GM12872 (cell line): Measurements from ENCODE around the gene DMGDH.

Experiments used
- TF ChIP-seq, protein P1 (sequence below): IDR thresholded peaks from 3 replicates; pipeline ENCODE4 v1.5.1; 2011; ENCODE audit warnings: low read depth, mild to moderate bottlenecking, low read length, moderate library complexity; ENCODE audit not compliant: insufficient read depth

The DMGDH gene

DNA sequence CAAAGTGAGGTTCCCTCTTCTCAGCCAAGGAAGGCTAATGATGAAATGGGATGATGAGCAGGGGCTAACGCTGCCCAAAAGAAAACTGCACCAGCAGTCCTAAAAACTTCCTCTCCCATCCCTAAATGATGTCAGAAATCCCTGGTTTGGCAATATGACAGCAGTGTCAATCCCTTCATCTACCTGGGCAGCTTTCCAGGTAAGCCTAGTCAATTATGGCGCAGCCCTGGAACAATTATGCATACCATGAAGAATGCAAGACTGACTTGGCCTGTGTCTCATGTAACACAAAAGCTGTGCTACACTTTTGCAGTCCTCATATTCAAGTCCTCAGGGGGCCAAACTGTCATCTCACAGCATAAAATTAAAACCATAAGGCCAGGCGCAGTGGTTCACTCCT, 7.0 kb downstream of the DMGDH start:
- TF ChIP-seq, protein P1, sequence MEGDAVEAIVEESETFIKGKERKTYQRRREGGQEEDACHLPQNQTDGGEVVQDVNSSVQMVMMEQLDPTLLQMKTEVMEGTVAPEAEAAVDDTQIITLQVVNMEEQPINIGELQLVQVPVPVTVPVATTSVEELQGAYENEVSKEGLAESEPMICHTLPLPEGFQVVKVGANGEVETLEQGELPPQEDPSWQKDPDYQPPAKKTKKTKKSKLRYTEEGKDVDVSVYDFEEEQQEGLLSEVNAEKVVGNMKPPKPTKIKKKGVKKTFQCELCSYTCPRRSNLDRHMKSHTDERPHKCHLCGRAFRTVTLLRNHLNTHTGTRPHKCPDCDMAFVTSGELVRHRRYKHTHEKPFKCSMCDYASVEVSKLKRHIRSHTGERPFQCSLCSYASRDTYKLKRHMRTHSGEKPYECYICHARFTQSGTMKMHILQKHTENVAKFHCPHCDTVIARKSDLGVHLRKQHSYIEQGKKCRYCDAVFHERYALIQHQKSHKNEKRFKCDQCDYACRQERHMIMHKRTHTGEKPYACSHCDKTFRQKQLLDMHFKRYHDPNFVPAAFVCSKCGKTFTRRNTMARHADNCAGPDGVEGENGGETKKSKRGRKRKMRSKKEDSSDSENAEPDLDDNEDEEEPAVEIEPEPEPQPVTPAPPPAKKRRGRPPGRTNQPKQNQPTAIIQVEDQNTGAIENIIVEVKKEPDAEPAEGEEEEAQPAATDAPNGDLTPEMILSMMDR: no peak

DNA sequence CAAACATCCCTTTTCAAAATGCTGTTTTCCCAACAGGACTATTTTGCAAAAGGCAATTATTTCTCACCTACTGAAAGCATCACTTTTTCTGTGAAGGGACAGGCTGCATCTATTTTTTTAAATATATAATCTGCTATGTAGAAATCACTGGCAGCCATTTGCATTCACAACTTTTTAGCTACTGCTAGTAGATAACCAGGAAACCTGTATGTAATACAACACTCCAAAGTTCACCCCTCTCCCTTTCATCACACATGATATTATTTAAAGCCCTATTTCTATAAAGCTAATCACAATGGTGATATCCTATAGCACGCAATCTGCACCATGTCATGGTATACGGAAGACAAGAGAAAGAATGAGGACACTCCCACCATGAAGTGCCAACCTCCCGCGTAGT, 9.8 kb downstream of the DMGDH start:
- TF ChIP-seq, protein P1: no peak

DNA sequence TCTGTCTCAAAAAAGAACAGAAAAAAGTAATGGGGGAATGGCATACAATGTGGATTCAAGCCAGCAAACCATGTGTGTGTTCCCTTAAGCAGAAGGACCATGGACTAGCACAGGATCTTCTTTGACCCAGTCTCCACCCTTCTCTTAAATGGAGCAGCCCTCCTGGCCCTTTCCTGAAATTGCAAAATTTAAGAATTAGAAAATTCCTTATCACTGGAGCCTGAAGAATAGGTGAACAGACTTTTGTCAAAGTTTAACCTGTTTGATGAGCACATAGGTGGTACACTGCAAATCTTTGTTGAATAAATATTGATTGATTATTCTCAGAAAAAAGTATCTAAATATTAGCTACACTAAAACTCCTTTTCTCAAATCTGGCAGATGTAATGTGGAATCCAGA, 12.6 kb downstream of the DMGDH start:
- TF ChIP-seq, protein P1: no peak

DNA sequence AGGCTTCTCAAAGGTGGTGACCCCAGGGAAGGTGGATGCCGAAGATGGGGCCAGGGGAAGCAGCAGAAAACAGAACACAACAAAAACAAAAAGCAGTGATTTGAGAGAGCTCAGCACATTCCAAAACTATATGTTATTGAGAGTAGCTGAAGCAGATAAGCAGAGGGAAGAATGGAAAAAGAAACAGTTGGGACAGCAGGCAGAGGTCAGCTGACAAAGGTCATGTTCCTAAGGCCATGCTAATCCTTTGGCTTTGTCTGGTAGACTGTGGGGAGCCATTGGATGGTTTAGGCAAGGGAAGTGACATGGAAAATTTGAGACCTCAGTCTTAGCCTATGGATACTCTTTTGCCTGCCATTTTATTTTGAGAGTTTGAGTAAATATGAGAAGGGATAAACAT, 14.5 kb downstream of the DMGDH start:
- TF ChIP-seq, protein P1: no peak

DNA sequence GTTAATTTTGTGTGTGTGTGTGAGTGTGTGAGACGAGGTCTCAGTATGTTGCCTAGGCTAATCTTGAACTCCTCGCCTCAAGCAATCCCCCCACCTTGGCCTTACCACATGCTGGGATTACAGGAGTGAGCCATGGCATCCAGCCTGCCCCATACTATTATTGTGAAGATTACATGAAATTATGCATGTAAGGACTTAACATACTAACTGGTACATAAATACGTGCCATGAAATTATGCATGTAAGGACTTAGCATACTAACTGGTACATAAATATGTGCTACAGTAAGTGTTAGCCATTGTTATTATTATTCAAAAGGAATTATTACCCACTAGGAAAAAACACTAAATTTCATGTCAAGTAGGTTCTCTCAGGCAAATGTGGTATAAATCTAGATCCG, 16.2 kb downstream of the DMGDH start:
- TF ChIP-seq, protein P1: no peak

DNA sequence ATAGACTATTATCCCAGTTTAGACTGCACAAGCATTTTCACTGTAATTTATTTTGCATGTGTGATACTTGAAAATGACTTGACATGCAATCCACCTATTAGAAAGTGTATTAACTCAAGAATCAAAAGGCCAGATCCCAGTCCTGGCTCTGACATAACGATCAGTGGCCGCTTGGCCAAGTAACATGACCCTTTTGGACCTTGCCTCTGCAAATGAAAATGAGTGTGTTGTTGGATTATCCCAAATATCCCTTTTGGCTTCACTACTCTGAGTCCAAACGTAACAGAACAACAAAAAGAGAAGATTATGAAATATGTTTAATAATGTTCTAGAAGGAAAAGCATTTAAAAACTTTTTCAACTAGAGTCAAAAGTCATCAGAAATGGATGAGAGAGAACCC, 19.0 kb downstream of the DMGDH start:
- TF ChIP-seq, protein P1: no peak

DNA sequence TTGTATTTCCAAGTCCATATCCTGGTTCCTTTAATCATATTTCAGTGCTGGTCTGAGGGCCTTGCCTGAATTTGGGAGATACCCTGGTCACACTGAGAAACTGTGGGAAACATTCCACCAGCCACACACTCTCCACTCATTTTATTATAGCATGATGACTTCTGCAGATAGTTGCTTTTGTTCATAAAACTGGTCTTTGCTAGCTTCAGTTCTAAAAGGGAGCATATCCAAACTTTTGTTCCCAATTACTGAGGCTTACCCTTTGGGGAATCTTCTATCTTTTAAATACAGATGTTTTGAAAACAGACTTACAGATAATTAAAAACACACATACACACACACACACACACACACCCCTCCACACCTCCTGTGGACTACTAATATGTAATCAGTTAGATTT, 21.0 kb downstream of the DMGDH start:
- TF ChIP-seq, protein P1: no peak

DNA sequence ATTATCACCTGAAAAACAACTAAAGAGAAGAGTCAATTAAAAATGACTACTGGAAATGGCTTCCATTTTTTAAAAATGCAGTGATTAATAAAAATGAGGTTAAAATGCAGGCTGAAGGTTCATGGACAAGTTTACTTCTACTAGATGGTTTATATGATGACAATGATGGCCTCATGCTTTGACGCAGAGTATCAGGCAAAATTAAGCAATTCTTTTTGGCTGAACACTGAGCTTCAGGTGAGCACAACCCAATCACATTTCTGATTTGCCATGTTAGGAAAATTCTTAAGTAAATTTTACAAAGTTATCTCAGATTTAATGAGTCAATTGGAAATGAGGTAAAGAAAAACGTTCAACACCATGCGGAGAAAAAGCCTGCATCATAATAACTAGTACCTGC, 22.3 kb downstream of the DMGDH start:
- TF ChIP-seq, protein P1: no peak
